LHCN-M2 (cell line): Measurements from ENCODE around the gene SHISA2. TPM values are rescaled to one million over a fixed set of nuclear protein-coding genes. Genes with fewer than 3 reads are reported as not detected.
A peak's percentile ranks its signal among the peaks of the same experiment; 100 is the strongest.

Source experiments
- DNase-seq: peaks from one replicate; pipeline ENCODE4 v3.0.0-alpha.2; 2012; ENCODE audit warnings: low read depth
- total RNA-seq: library from RNA; depleted of rRNA; stranded (reverse); fragments of >200 nt; gene quantifications from 2 replicates; pipeline ENCODE4 v1.2.3, GENCODE V29; 2014; rRNA removed

The SHISA2 gene
- total RNA-seq, 1 experiment from 2014 or later: 65.7 TPM

DNA sequence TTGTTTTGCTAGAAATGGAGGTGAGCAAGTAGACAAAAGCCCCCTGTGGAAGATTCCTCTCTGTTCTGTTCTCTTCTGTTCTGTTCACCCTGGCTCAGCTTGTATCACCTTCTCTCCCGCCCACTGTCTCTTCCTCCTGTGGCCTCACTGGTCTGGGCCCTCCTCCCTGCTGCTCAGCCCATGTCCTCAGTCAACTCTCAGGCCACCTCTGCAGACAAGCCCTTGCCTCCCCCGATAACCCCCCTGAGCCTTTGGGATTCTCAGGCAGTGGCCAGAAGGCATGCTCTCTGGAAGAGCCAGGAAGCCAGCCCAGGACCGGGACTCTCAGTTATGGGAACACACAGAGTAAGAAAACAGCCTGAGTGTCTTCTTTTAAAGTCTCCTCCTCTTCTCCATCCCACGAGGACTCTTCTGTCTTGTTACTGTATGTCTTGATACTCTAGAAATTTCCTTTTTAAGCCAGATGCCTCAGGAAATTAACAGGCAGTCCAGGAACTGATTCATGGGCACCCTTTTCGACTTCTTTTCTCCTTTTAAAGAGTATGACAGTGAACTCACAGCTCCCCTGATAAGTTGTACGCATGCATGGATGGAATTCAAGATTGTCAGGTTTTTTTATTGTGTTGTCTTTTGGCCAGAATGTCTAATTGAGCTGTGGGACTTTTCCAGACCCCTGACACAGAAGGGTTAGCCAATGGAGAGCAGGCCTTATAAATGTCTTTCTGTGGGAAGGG is 33.7 kb downstream of the SHISA2 start:
- DNase-seq: no peak

GRCh38 chr13:26017196-26017921 is 34.5 kb downstream of the SHISA2 start:
- DNase-seq: peak; percentile 81

- no peak for DNase-seq
These were observed 35.6 kb downstream of the SHISA2 start for GRCh38 chr13:26016189-26016588.

GRCh38 chr13:26015271-26016125 is 36.3 kb downstream of the SHISA2 start:
- DNase-seq: no peak

DNA sequence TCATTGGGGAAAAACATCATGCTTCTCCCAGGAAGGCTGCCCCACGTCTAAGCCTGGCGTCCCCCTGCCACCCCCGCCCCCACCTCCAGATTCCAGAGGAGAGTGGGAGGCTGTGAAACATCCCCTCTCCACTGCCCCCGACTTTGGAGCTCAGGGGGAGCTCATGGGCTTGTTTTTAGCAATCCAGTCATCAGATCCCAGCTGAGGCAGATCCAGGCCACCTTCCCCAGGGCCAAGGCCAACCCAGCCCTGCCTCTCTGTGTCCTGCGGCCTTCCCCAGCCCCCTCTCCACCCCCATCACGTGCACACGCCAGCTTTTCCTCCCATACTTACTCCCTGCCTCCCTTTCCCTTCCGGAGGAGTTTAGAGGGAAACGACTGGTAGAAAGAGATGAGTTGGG is 38.8 kb downstream of the SHISA2 start:
- no peak for DNase-seq

- DNase-seq: peak; percentile 24
These were observed 39.6 kb downstream of the SHISA2 start for GRCh38 chr13:26011996-26012821.

DNA sequence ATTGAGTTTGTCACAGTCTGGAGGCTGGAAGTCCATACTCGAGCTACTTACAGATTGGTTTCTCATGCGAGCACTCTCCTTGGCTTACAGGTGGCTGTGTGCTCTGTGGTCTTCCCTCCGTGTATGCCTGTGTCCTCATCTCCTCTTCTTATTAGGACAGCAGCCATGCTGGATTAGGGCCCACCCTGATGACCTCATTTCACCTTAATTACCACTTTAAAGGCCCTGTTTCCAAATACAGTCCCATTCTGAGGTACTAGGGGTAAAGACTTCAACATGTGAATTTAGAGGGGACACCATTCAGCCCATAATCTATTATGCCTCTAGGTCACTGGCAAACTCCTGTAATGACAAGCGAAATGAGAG is 40.6 kb downstream of the SHISA2 start:
- no peak for DNase-seq

DNA sequence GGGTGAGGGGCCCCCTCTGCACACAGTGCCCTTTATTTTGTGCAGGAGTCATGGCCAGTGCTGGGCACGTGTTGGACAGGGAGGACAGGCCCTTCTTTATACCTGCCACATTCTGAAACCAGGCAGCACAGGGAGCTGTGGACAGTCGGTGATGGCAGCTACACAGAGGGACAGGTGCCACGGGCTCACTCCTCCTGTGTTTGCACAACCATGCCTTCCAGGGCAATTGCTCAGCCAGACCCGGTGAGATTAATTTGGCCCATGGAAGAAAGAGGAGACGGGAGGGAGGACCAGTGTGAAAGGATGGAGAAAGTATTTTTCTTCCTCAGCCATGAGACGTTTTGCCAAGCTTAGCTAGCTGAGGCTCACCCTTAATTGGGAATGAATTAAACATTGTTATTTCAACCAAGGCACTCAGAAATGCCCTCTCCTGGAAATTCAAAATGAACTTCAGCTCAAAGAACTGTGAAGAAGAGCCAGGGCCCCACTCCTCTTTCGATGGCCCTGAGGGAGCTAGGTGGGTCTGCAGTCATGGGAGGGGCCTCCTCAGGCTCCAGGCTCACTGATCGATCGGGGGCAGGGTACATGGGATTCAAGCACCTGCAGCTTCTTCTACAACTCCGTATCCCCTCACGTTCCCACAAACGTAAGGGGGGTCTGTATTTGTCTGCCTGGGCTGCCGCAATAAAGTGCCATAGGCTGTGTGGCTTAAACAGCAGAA is 41.2 kb downstream of the SHISA2 start:
- no peak for DNase-seq

DNA sequence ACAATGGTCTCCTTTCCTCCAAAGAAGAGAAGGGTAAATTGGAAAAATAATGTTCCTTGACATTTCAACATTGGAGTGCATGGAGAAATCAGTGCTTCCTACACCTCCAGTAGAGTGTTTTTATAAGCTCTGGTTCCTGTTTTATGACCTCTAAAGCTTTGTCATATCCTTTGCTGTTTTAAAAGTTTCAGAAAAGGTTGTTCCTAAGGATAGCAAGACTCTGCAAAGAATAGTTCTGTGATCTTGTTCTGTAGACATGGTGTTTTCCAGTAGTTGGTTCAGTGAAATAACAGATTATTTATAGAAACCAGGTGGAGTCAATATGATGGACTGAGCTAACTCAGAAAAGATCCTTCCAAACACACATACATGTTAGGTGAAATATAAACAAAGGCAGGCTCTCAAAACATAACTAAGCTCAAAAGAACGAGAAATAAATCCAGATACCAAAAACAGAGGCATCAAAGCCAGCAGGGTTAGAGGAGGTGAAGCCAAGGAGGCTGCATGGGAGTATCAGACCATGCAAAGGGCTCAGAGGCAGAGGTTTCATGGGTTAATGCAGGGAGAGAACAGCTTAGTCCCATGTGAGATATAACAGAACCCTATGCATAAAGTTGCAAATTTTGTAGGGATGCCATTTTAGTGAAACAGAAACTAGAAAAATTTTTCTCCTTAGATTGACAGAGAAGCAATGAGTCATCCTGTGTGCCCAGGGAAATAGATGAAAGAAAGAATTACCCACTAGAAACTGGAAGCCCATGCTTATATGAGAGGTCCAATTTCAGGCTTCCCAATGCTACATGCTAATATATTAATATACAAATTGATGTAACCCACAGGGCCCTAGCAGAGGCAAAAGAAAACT is 44.3 kb downstream of the SHISA2 start:
- DNase-seq: peak; percentile 46

Other genes starting within 250 kb of the SHISA2 start
- 41.7 and 47.6 TPM in 2 replicates for gene RNF6, start 170.3 kb upstream of the SHISA2 start, total RNA-seq
- 19.8 and 22.5 TPM in 2 replicates for gene CDK8, start 202.1 kb upstream of the SHISA2 start, total RNA-seq